Pancreas (tissue), 10 donors: Measurements from ENCODE around the gene RRN3. TPM values are rescaled to one million over a fixed set of nuclear protein-coding genes. Genes with fewer than 3 reads are reported as not detected.
"Not testable (repeated sequence)": the region's sequence is repeated elsewhere in the genome, so short reads cannot be mapped to it uniquely, and the experiment has no call there.

Experiments used
- ATAC-seq, 4 donors: fragments of 200-7000 bp; cut with Tn5 transposase; one replicate each; pipeline versions ENCODE4 v1.8.0 to v1.9.1; 2020; ENCODE audit warnings: mild to moderate bottlenecking in 4 of 4, moderate library complexity in 4 of 4
- DNase-seq, 6 donors: peaks; one replicate each; pipeline ENCODE4 v3.0.0-alpha.2; 2020
- FAIRE-seq: peaks from 2 replicates; lab custom pipeline; 2012; peaks lifted over from hg19 to GRCh38; lab: Jason Lieb, UNC
- H3K27ac ChIP-seq, 4 donors: fragments of 200-600 bp; sonication (generic); 1 replicate in 3 of 4; 2 replicates in 1 of 4; pipeline versions ENCODE4 v1.5.0 to v1.8.0; 2020
- H3K27me3 ChIP-seq, 4 donors: fragments of 200-600 bp; one replicate each; pipeline ENCODE4 v1.8.0; 2021
- H3K36me3 ChIP-seq, 3 donors: fragments of 200-600 bp; sonication (generic) in 1 of 3; one replicate each; pipeline versions ENCODE4 v1.5.0 to v1.8.0; 2020 to 2021
- H3K4me1 ChIP-seq, 3 donors: fragments of 200-600 bp; one replicate each; pipeline ENCODE4 v1.8.0; 2021
- H3K4me3 ChIP-seq, 4 donors: fragments of 200-600 bp; sonication (generic) in 2 of 4; one replicate each; pipeline versions ENCODE4 v1.5.0 to v1.8.0; 2020 to 2021
- H3K9me3 ChIP-seq, 4 donors: fragments of 200-600 bp; one replicate each; pipeline ENCODE4 v1.8.0; 2021
- WGBS, 2 donors: extraction: QIAGEN DNeasy Blood & Tissue Kit; methylation state at CpG; one replicate each; pipeline ENCODE4 v1.1.7; 2013; 5-methylcytosine and 5-hydroxymethylcytosine counted together
- intact Hi-C, 3 donors: fragments of 100-400 bp; cut with DNase I; formaldehyde crosslinking; loops; one replicate each; pipeline versions ENCODE4 v1.11.1 to v1.14.2; 2022
- polyA plus RNA-seq, 2 donors: library from polyadenylated mRNA; stranded (reverse); fragments of 200-250 nt; gene quantifications; one replicate each; pipeline ENCODE4 v1.2.3, GENCODE V29; 2013
- total RNA-seq, 6 donors: library from RNA; stranded (reverse); fragmentation: NEBNext Ultra II Directional in 4 of 6; extraction: Animal tissue kit (Norgen Biotek cat#: 25700) in 4 of 6; gene quantifications; one replicate each; pipeline versions ENCODE4 v1.2.1 to v1.2.4, GENCODE V29; 2021 to 2023
- TF ChIP-seq, protein P1 (sequence below), 4 donors: fragments of 200-600 bp; sonication (generic) in 3 of 4; IDR thresholded peaks; one replicate each; pipeline versions ENCODE4 v1.5.0 to v1.8.0; 2021; ENCODE audit warnings: antibody characterized with exemption in 4 of 4
- donor health status: healthy with polysubstance abuse.
- donor health status: DM: no; HTN: no; CAD: no; lungs with moderate emphysema.
- donor health status: DM: no; HTN: no; CAD: no.
- donor health status: control.
- donor health status: control.
- donor health status: Bipolar disorder and iron deficiency.
- donor health status: DM: yes; HTN: yes; CAD: no.
- donor health status: DM: no; HTN: no; CAD: no.
- donor health status: DM: no; HTN: no; CAD: no.
- donor health status: DM: yes; HTN: yes; CAD: no.

The RRN3 gene
- total and polyA plus RNA-seq, 8 donors, result 6.2 to 12.7 (median 10.6) TPM

- FAIRE-seq, result no peak
- H3K4me3 ChIP-seq, result no peak overlapping the region
- H3K27ac ChIP-seq, result no peak overlapping the region
- WGBS, 2 donors, result 89 to 100% methylated on average over 2 of the region's 2 CpGs
- no peak for ATAC-seq
- H3K4me1 ChIP-seq, result no peaks in the 10 kb centered on the region
- TF ChIP-seq, protein P1, sequence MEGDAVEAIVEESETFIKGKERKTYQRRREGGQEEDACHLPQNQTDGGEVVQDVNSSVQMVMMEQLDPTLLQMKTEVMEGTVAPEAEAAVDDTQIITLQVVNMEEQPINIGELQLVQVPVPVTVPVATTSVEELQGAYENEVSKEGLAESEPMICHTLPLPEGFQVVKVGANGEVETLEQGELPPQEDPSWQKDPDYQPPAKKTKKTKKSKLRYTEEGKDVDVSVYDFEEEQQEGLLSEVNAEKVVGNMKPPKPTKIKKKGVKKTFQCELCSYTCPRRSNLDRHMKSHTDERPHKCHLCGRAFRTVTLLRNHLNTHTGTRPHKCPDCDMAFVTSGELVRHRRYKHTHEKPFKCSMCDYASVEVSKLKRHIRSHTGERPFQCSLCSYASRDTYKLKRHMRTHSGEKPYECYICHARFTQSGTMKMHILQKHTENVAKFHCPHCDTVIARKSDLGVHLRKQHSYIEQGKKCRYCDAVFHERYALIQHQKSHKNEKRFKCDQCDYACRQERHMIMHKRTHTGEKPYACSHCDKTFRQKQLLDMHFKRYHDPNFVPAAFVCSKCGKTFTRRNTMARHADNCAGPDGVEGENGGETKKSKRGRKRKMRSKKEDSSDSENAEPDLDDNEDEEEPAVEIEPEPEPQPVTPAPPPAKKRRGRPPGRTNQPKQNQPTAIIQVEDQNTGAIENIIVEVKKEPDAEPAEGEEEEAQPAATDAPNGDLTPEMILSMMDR (IDR thresholded peaks at IDR 0.05), result no peak
- peaks cover 8 to 70% (median 43%) of the 10 kb centered on the region in 3 donors for H3K36me3 ChIP-seq
- H3K9me3 ChIP-seq, result no peaks in the 10 kb centered on the region
- no peak for DNase-seq
- no peaks in the 10 kb centered on the region for H3K27me3 ChIP-seq
- intact Hi-C loops, result no loop called here
Measured at GRCh38 chr16:15031179-15031578, 62.9 kb downstream of the RRN3 start.

- DNase-seq, intact Hi-C loops, H3K27ac ChIP-seq, H3K4me3 ChIP-seq, H3K4me1 ChIP-seq, H3K9me3 ChIP-seq, H3K27me3 ChIP-seq, FAIRE-seq: not testable (repeated sequence)
- peak in 3 of 4 donors; percentile 6 to 25 (median 12) for ATAC-seq
- peaks cover 4 to 58% (median 37%) of the 10 kb centered on the region in 3 donors for H3K36me3 ChIP-seq
- WGBS, 2 donors, result 86 to 90% methylated on average over 6 of the region's 6 CpGs
Measured at GRCh38 chr16:15029749-15030148, 64.3 kb downstream of the RRN3 start.

DNA sequence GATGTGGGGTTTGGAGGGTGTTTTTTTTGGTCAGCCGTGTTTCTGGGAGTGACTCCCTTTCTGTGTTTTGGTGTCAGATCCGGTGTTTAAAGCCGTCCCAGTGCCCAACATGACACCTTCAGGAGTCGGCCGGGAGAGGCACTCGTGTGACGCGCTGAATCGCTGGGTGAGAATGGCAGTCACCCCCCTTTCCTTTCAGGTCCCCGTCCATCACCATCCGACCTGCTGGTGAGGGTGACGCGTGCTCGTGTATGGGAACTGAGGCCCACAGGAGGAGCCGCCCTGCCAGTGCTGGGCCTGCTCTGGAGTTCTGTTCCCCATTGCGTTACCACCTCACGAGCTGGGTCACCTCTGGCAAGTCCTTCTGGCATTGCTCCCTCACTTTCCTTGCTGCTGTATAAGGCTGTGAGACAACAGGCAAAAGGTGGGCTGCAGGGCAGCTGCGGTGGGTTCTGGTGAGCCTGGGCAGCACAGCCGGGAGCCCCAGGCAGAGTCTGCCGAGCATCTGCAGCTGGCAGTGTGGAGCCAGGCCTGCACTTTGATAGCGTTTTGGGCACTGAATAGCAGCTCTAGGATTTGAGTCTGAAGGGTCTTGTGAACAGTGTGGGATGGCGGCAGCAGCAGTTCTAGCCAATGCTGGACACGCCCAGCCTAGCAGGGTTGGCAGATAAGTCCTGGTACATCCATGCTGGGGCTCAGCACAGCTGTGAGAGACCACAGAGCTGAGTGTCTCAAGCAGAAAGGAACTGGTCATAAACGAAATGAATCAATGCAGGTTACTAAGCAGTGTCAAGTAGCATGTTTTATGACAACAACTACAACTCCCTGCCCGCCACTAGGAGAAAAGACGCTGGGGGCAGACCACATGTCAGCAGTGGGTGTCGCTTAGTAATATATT, 65.0 kb downstream of the RRN3 start:
- peak in 1 of 6 donors; percentile 72 for DNase-seq
- H3K27ac ChIP-seq, FAIRE-seq, H3K4me1 ChIP-seq, H3K4me3 ChIP-seq, H3K9me3 ChIP-seq, intact Hi-C loops, H3K27me3 ChIP-seq: not testable (repeated sequence)
- ATAC-seq, result peak; percentile 9 to 20 (median 16)
- WGBS, 2 donors, result 87 to 90% methylated on average over 26 to 27 of the region's 27 CpGs
- peaks cover 3 to 55% (median 33%) of the 10 kb centered on the region in 3 donors for H3K36me3 ChIP-seq

GRCh38 chr16:15028345-15028715, 65.7 kb downstream of the RRN3 start:
- FAIRE-seq, H3K27me3 ChIP-seq, H3K4me1 ChIP-seq, H3K27ac ChIP-seq, ATAC-seq, DNase-seq, intact Hi-C loops, H3K4me3 ChIP-seq, H3K9me3 ChIP-seq: not testable (repeated sequence)
- WGBS, 2 donors, result 87 to 88% methylated on average over 6 of the region's 6 CpGs
- H3K36me3 ChIP-seq, result peaks cover under 1 to 52% (median 36%) of the 10 kb centered on the region in 3 donors

DNA sequence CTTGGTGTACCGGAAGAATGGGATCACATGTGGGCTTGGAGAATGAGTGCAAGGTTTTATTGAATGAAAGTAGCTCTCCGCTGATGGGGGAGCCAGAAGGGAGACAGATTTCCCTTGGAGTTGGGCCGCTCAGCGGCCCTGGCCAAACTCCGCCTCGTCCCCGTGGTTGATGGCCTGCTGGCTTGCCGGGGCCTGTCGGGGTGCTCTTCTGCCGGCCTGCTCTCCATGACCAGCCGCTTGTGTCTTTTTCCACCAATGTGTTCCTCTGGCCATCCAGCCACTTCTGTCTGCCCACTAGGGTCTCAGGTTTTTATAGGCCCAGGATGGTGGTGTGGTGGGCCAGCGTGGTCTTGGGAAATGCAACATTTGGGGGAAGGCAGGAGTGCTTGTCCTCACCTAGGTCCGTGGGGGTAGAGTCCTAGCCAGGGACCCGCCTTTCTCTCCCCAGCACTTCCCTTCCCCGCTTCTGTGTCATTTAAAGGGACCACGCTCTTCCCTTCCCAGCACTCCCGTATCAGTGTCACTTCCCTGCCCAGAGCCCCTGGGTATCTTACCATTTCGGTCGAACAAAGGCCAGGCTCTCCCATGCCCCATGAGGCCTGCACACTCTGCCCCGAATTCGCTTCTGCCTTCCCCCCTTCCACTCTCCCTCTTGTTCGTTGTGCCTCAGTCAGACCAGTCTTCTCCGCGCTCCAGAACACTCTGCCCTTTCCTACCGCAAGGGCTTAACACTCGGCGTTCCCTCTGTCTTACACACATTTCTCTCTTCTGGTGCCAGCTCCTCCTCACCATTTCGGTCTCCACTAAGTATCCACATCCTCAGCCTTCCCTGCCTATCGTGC, 66.3 kb downstream of the RRN3 start:
- intact Hi-C loops, H3K27ac ChIP-seq, H3K4me1 ChIP-seq, H3K9me3 ChIP-seq, DNase-seq, FAIRE-seq, H3K27me3 ChIP-seq, H3K4me3 ChIP-seq: not testable (repeated sequence)
- ATAC-seq, result peak in 1 of 4 donors; percentile 8
- H3K36me3 ChIP-seq, result peaks cover 3 to 52% (median 33%) of the 10 kb centered on the region in 3 donors
- WGBS, 2 donors, result 86% methylated on average over 29 of the region's 29 CpGs

DNA sequence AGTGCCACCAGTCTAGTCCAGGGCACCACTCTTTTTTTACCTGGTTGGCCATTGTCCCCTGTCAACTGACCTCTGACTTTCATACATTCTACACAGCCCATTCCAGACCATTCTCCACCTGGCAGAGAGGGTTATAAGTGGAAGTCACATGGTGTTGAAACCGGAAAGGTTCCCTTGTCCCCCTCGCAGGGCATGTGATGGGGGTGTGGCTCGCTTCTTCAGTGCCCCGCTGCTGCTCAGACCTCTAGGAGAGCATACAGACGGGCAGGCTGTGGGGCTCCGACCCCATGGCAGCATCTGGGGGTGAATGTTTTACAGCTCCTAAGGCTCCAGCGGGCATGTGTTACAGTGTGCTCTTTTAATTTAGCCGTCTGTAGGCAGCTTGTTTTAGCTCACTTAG, 67.0 kb downstream of the RRN3 start:
- H3K4me3 ChIP-seq, H3K4me1 ChIP-seq, ATAC-seq, H3K9me3 ChIP-seq, intact Hi-C loops, H3K27me3 ChIP-seq, FAIRE-seq, H3K27ac ChIP-seq, DNase-seq: not testable (repeated sequence)
- peaks cover 3 to 47% (median 30%) of the 10 kb centered on the region in 3 donors for H3K36me3 ChIP-seq
- 82 to 88% methylated on average over 6 to 7 of the region's 8 CpGs for WGBS, 2 donors

GRCh38 chr16:15025234-15025951, 68.7 kb downstream of the RRN3 start:
- FAIRE-seq, H3K4me1 ChIP-seq, H3K4me3 ChIP-seq, DNase-seq, intact Hi-C loops, H3K27me3 ChIP-seq, H3K27ac ChIP-seq, H3K9me3 ChIP-seq: not testable (repeated sequence)
- ATAC-seq, result peak in 3 of 4 donors; percentile 16 to 44 (median 16)
- WGBS, 2 donors, result 85 to 87% methylated on average over 14 of the region's 14 CpGs
- H3K36me3 ChIP-seq, result peaks cover 3 to 37% (median 20%) of the 10 kb centered on the region in 3 donors

- H3K27ac ChIP-seq, intact Hi-C loops: not testable (repeated sequence)
- peaks cover 3 to 39% (median 24%) of the 10 kb centered on the region in 3 donors for H3K36me3 ChIP-seq
Measured at GRCh38 chr16:15024858-15025199, 69.2 kb downstream of the RRN3 start.

GRCh38 chr16:15023381-15024077, 70.5 kb downstream of the RRN3 start:
- H3K27me3 ChIP-seq, FAIRE-seq, H3K4me3 ChIP-seq, intact Hi-C loops, H3K27ac ChIP-seq, DNase-seq, H3K4me1 ChIP-seq, H3K9me3 ChIP-seq: not testable (repeated sequence)
- WGBS, 2 donors, result 91 to 93% methylated on average over 13 of the region's 13 CpGs
- peaks cover 3 to 36% (median 26%) of the 10 kb centered on the region in 3 donors for H3K36me3 ChIP-seq
- ATAC-seq, result peak in 2 of 4 donors; percentile 7 to 15

More at GRCh38 chr16:15024858-15025199, 69.2 kb downstream of the RRN3 start:
- 83 to 100% methylated on average over 1 of the region's 1 CpG for WGBS, 2 donors
- not testable (repeated sequence) for H3K27me3 ChIP-seq, FAIRE-seq, DNase-seq, H3K4me1 ChIP-seq, H3K9me3 ChIP-seq, H3K4me3 ChIP-seq, ATAC-seq
